ENCODE measurements around the gene RACGAP1.

The RACGAP1 gene

DNA sequence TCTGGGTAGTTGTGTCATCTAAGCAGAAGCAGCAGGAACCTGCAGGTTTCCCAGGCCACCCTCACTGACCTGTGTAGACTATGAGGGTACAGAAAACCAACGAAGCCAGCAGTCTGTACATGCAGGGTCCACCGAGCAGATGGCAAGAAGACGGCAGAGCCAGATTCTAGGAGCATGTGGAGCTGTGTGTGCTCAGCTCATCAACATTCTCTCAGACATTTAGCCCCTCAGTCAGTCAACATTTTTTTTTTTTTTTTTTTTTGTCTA lies 24.8 kb upstream of the RACGAP1 start:
- H3K4me2 ChIP-seq (ENCODE audit: low read length): no peak overlapping the region
- no peaks in the 10 kb centered on the region for H3K79me2 ChIP-seq (ENCODE audit: insufficient read depth, low read length)
- no peaks in the 10 kb centered on the region for H3K36me3 ChIP-seq (ENCODE audit: insufficient read depth, low read length)
- H3K4me3 ChIP-seq (ENCODE audit: low read depth, low read length, poor library complexity, severe bottlenecking): no peak overlapping the region
- H2AFZ ChIP-seq (ENCODE audit: low read length): no peak overlapping the region
- H3K4me1 ChIP-seq (ENCODE audit: insufficient read depth, low read length, severe bottlenecking): no peaks in the 10 kb centered on the region
- no peak overlapping the region for H3K9ac ChIP-seq (ENCODE audit: low read length)
- no peaks in the 10 kb centered on the region for H3F3A ChIP-seq (ENCODE audit: insufficient read depth, low read length)
- H3K27ac ChIP-seq (ENCODE audit: low read depth, low read length, poor library complexity, severe bottlenecking): no peak overlapping the region
- H3K27me3 ChIP-seq (ENCODE audit: insufficient read depth, low read length): peaks cover 3% of the 10 kb centered on the region; the same call in 1 of the 2 replicates
- no peaks in the 10 kb centered on the region for H4K20me1 ChIP-seq (ENCODE audit: insufficient read depth, low read length)
- H3K9me3 ChIP-seq (ENCODE audit: low read length): no peaks in the 10 kb centered on the region
- TF ChIP-seq, protein P1, sequence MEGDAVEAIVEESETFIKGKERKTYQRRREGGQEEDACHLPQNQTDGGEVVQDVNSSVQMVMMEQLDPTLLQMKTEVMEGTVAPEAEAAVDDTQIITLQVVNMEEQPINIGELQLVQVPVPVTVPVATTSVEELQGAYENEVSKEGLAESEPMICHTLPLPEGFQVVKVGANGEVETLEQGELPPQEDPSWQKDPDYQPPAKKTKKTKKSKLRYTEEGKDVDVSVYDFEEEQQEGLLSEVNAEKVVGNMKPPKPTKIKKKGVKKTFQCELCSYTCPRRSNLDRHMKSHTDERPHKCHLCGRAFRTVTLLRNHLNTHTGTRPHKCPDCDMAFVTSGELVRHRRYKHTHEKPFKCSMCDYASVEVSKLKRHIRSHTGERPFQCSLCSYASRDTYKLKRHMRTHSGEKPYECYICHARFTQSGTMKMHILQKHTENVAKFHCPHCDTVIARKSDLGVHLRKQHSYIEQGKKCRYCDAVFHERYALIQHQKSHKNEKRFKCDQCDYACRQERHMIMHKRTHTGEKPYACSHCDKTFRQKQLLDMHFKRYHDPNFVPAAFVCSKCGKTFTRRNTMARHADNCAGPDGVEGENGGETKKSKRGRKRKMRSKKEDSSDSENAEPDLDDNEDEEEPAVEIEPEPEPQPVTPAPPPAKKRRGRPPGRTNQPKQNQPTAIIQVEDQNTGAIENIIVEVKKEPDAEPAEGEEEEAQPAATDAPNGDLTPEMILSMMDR (IDR thresholded peaks at IDR 0.05; ENCODE audit: low read length): no peak
- TF ChIP-seq EZH2 (IDR thresholded peaks at IDR 0.05; ENCODE audit: borderline replicate concordance, low read length): no peak
- H3K9me2 ChIP-seq (ENCODE audit: low read depth, low read length): no peaks in the 10 kb centered on the region

GRCh38 chr12:50049254-50050118 lies 24.2 kb upstream of the RACGAP1 start:
- H3K27me3 ChIP-seq (ENCODE audit: insufficient read depth, low read length): peaks cover 3% of the 10 kb centered on the region; the same call in 1 of the 2 replicates

DNA sequence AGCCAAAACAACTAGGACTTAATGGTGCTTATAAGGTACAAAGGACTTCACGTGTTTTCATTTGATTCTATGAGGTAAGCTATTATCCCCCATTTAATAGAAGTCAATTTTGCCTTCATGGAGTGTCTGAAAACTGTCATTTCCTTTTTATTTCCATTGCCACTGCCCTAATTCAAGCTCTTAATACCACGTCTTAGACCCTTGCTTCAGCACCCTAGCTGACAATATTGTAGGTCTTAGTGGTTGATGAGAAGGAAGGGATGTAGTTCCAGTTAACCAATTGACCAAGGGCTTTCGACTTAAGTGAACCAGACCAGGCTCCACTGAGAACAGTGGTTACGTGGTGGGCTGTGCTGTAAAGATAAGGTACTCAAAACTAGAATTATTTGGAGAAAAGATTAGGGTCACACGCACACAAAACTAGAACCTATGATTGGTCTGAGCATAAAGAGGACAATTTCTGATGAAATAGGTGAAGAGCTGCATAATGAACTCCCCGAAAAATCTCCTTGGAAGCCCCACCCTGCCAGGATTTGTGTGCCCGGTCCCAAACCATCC lies 22.5 kb upstream of the RACGAP1 start:
- no peak overlapping the region for H3K27ac ChIP-seq (ENCODE audit: low read depth, low read length, poor library complexity, severe bottlenecking)
- TF ChIP-seq EZH2 (IDR thresholded peaks at IDR 0.05; ENCODE audit: borderline replicate concordance, low read length): no peak
- TF ChIP-seq, protein P1 (IDR thresholded peaks at IDR 0.05; ENCODE audit: low read length): no peak
- H3K4me1 ChIP-seq (ENCODE audit: insufficient read depth, low read length, severe bottlenecking): no peaks in the 10 kb centered on the region
- H2AFZ ChIP-seq (ENCODE audit: low read length): no peak overlapping the region
- no peaks in the 10 kb centered on the region for H3K9me2 ChIP-seq (ENCODE audit: low read depth, low read length)
- H3K4me3 ChIP-seq (ENCODE audit: low read depth, low read length, poor library complexity, severe bottlenecking): no peak overlapping the region
- no peak overlapping the region for H3K9ac ChIP-seq (ENCODE audit: low read length)
- no peaks in the 10 kb centered on the region for H4K20me1 ChIP-seq (ENCODE audit: insufficient read depth, low read length)
- peaks cover 3% of the 10 kb centered on the region; the same call in 1 of the 2 replicates for H3K27me3 ChIP-seq (ENCODE audit: insufficient read depth, low read length)
- H3F3A ChIP-seq (ENCODE audit: insufficient read depth, low read length): no peaks in the 10 kb centered on the region
- no peaks in the 10 kb centered on the region for H3K79me2 ChIP-seq (ENCODE audit: insufficient read depth, low read length)
- no peaks in the 10 kb centered on the region for H3K36me3 ChIP-seq (ENCODE audit: insufficient read depth, low read length)
- no peaks in the 10 kb centered on the region for H3K9me3 ChIP-seq (ENCODE audit: low read length)
- H3K4me2 ChIP-seq (ENCODE audit: low read length): no peak overlapping the region

More at GRCh38 chr12:50049254-50050118, 24.2 kb upstream of the RACGAP1 start:
- TF ChIP-seq EZH2 (IDR thresholded peaks at IDR 0.05; ENCODE audit: borderline replicate concordance, low read length): no peak
- TF ChIP-seq, protein P1 (IDR thresholded peaks at IDR 0.05; ENCODE audit: low read length): no peak
- Histone ChIP-seq H3K9ac (ENCODE audit: low read length) (no peak overlapping the region), H3K4me1 (ENCODE audit: insufficient read depth, low read length, severe bottlenecking) (no peaks in the 10 kb centered on the region), H3K9me2 (ENCODE audit: low read depth, low read length) (no peaks in the 10 kb centered on the region), H3K9me3 (ENCODE audit: low read length) (no peaks in the 10 kb centered on the region), H3F3A (ENCODE audit: insufficient read depth, low read length) (no peaks in the 10 kb centered on the region), H4K20me1 (ENCODE audit: insufficient read depth, low read length) (no peaks in the 10 kb centered on the region), H3K27ac (ENCODE audit: low read depth, low read length, poor library complexity, severe bottlenecking) (no peak overlapping the region), H3K4me2 (ENCODE audit: low read length) (no peak overlapping the region), H3K4me3 (ENCODE audit: low read depth, low read length, poor library complexity, severe bottlenecking) (no peak overlapping the region), H2AFZ (ENCODE audit: low read length) (no peak overlapping the region), H3K36me3 (ENCODE audit: insufficient read depth, low read length) (no peaks in the 10 kb centered on the region), H3K79me2 (ENCODE audit: insufficient read depth, low read length) (no peaks in the 10 kb centered on the region)
